WTC11 (cell line): Measurements from ENCODE around the gene ADGRL3. TPM values are rescaled to one million over a fixed set of nuclear protein-coding genes. Genes with fewer than 3 reads are reported as not detected.

Source experiments
- ATAC-seq: fragments of 200-7000 bp; cut with Tn5 transposase; 2 replicates; pipeline ENCODE4 v1.10.0; 2021; ENCODE audit warnings: mild to moderate bottlenecking, moderate library complexity
- CTCF ChIA-PET: fragments of 300-600 bp; sonication (Branson Sonifier 250); formaldehyde crosslinking; loops from one replicate; lab custom pipeline; 2021; ENCODE audit warnings: antibody characterized with exemption; lab: Charles Lee
- POLR2A ChIA-PET: fragments of 350-600 bp; sonication (Branson Sonifier 250); formaldehyde crosslinking; loops from one replicate; lab custom pipeline; 2021; ENCODE audit warnings: antibody characterized with exemption; lab: Charles Lee
- DNase-seq: peaks from one replicate; pipeline ENCODE4 v3.0.0; 2021; ENCODE audit warnings: low spot score
- H3K27ac Mint-ChIP-seq: 2 replicates; pipeline ENCODE4 v1.8.0; 2021; ENCODE audit warnings: mixed read lengths
- H3K27me3 Mint-ChIP-seq: 2 replicates; pipeline ENCODE4 v1.8.0; 2021; ENCODE audit warnings: low read depth, mild to moderate bottlenecking, moderate library complexity, mixed read lengths
- H3K36me3 Mint-ChIP-seq: 2 replicates; pipeline ENCODE4 v1.8.0; 2021; ENCODE audit warnings: mixed read lengths
- H3K4me1 Mint-ChIP-seq: 2 replicates; pipeline ENCODE4 v1.8.0; 2022; ENCODE audit warnings: mixed read lengths
- H3K4me3 Mint-ChIP-seq: 2 replicates; pipeline ENCODE4 v1.8.0; 2021; ENCODE audit warnings: mild to moderate bottlenecking, moderate library complexity, mixed read lengths
- H3K9me3 Mint-ChIP-seq: 2 replicates; pipeline ENCODE4 v1.8.0; 2021; ENCODE audit warnings: mixed read lengths
- CDX4 ChIP-seq: fragments of 250-450 bp; sonication (Bioruptor Pico); IDR thresholded peaks from 2 replicates; pipeline ENCODE4 v1.9.0; 2021; ENCODE audit warnings: moderate library complexity, mild to moderate bottlenecking, inconsistent platforms, borderline replicate concordance
- CREM ChIP-seq: sonication (generic); formaldehyde crosslinking; IDR thresholded peaks from 2 replicates; pipeline ENCODE4 v1.8.1; 2022; ENCODE audit warnings: mild to moderate bottlenecking, missing genetic modification reagents, moderate library complexity
- FOXP1 ChIP-seq: sonication (generic); formaldehyde crosslinking; IDR thresholded peaks from 2 replicates; pipeline ENCODE4 v1.8.0; 2022; ENCODE audit warnings: missing genetic modification reagents, mild to moderate bottlenecking, moderate library complexity, borderline replicate concordance
- NR2C2 ChIP-seq: sonication (generic); formaldehyde crosslinking; IDR thresholded peaks from 2 replicates; pipeline ENCODE4 v1.8.0; 2022; ENCODE audit warnings: mild to moderate bottlenecking, missing genetic modification reagents
- OVOL2 ChIP-seq: fragments of 250-450 bp; sonication (Bioruptor Pico); IDR thresholded peaks from 2 replicates; pipeline ENCODE4 v1.9.0; 2021; ENCODE audit warnings: mild to moderate bottlenecking, borderline replicate concordance
- PRRX2 ChIP-seq: fragments of 250-450 bp; sonication (Bioruptor Pico); IDR thresholded peaks from 2 replicates; pipeline ENCODE4 v1.8.0; 2021; ENCODE audit warnings: mild to moderate bottlenecking
- RORB ChIP-seq: fragments of 250-450 bp; sonication (Bioruptor Pico); IDR thresholded peaks from 2 replicates; pipeline ENCODE4 v1.9.0; 2021; ENCODE audit warnings: mild to moderate bottlenecking
- STAT6 ChIP-seq: sonication (generic); formaldehyde crosslinking; conservative IDR thresholded peaks from 2 replicates; pipeline ENCODE4 v1.8.1; 2023; ENCODE audit warnings: mild to moderate bottlenecking, low read depth, missing genetic modification reagents, moderate library complexity
- TP53 ChIP-seq: sonication (generic); formaldehyde crosslinking; IDR thresholded peaks from 2 replicates; pipeline ENCODE4 v1.8.1; 2023; ENCODE audit warnings: mild to moderate bottlenecking, missing genetic modification reagents
- ZNF121 ChIP-seq: sonication (generic); formaldehyde crosslinking; IDR thresholded peaks from 2 replicates; pipeline ENCODE4 v1.8.0; 2023; ENCODE audit warnings: missing genetic modification reagents
- ZNF219 ChIP-seq: sonication (generic); formaldehyde crosslinking; IDR thresholded peaks from 2 replicates; pipeline ENCODE4 v1.8.0; 2023; ENCODE audit warnings: missing genetic modification reagents, mild to moderate bottlenecking, borderline replicate concordance
- ZNF232 ChIP-seq: sonication (generic); formaldehyde crosslinking; IDR thresholded peaks from 2 replicates; pipeline ENCODE4 v1.8.0; 2022; ENCODE audit warnings: mild to moderate bottlenecking, missing genetic modification reagents
- ZNF317 ChIP-seq: sonication (generic); formaldehyde crosslinking; IDR thresholded peaks from 2 replicates; pipeline ENCODE4 v1.8.1; 2023; ENCODE audit warnings: low read depth, mild to moderate bottlenecking, moderate library complexity, missing genetic modification reagents, borderline replicate concordance
- ZNF416 ChIP-seq: fragments of 250-450 bp; sonication (Bioruptor Pico); IDR thresholded peaks from 2 replicates; pipeline ENCODE4 v1.9.0; 2021; ENCODE audit warnings: mild to moderate bottlenecking, inconsistent platforms
- ZNF425 ChIP-seq: fragments of 250-450 bp; sonication (Bioruptor Pico); conservative IDR thresholded peaks from 2 replicates; pipeline ENCODE4 v1.9.0; 2021; ENCODE audit warnings: mild to moderate bottlenecking
- total RNA-seq: library from RNA; stranded (reverse); gene quantifications from 3 replicates; pipeline ENCODE4 v1.2.3, GENCODE V29; 2021

The ADGRL3 gene
- total RNA-seq, 1 experiment from 2014 or later = 8.7 TPM

- TF ChIP-seq ZNF121 = no peak
- TF ChIP-seq CDX4 (CRISPR knock-in tag) = no peak
Observed at GRCh38 chr4:61462451-61463326, 262.6 kb downstream of the ADGRL3 start (continued).

GRCh38 chr4:61468024-61468720 lies 268.0 kb downstream of the ADGRL3 start:
- H3K36me3 Mint-ChIP-seq = no peaks in the 10 kb centered on the region
- TF ChIP-seq OVOL2 (CRISPR knock-in tag) (no peak), NR2C2 (CRISPR knock-in tag) (no peak), ZNF219 (CRISPR knock-in tag) (no peak), ZNF416 (CRISPR knock-in tag) (no peak), ZNF232 (CRISPR knock-in tag) (no peak), TP53 (CRISPR knock-in tag) (no peak), STAT6 (CRISPR knock-in tag) (no peak)
- no peaks in the 10 kb centered on the region for H3K27me3 Mint-ChIP-seq
- no peak overlapping the region for H3K27ac Mint-ChIP-seq
- peaks cover 6% of the 10 kb centered on the region for H3K4me1 Mint-ChIP-seq
- H3K4me3 Mint-ChIP-seq = no peak overlapping the region
- ChIA-PET POLR2A (no interaction called here), CTCF (no interaction called here)
- no peak for DNase-seq
- ATAC-seq = no peak
- peaks cover 7% of the 10 kb centered on the region; the same call in 1 of the 2 replicates for H3K9me3 Mint-ChIP-seq

GRCh38 chr4:61473306-61473705 lies 273.2 kb downstream of the ADGRL3 start:
- Mint-ChIP-seq H3K27me3 (no peaks in the 10 kb centered on the region), H3K4me1 (peaks cover 16% of the 10 kb centered on the region), H3K27ac (no peak overlapping the region), H3K9me3 (peaks cover 7% of the 10 kb centered on the region; the same call in 1 of the 2 replicates), H3K36me3 (no peaks in the 10 kb centered on the region), H3K4me3 (no peak overlapping the region)
- ATAC-seq = no peak
- ChIA-PET CTCF (interaction anchor here (0.6 kb wide), 1 partner anchor 293 kb away, joined by 5 read pairs; no protein-coding TSS in a partner anchor), POLR2A (no interaction called here)
- no peak for DNase-seq
- TF ChIP-seq ZNF317 (CRISPR knock-in tag) = no peak
- TF ChIP-seq PRRX2 (CRISPR knock-in tag) = no peak
- no peak for TF ChIP-seq CREM (CRISPR knock-in tag)
- TF ChIP-seq RORB (CRISPR knock-in tag) = no peak
- no peak for TF ChIP-seq FOXP1 (CRISPR knock-in tag)
- TF ChIP-seq ZNF219 (CRISPR knock-in tag) = no peak
- no peak for TF ChIP-seq ZNF425 (CRISPR knock-in tag)
